ENCODE results near the gene CADM1. TPM values are rescaled to one million over a fixed set of nuclear protein-coding genes. Genes with fewer than 3 reads are reported as not detected.

CADM1 gene
- total RNA-seq, 4 donors from 2014 or later = 89.9 to 351 (median 235) TPM

DNA sequence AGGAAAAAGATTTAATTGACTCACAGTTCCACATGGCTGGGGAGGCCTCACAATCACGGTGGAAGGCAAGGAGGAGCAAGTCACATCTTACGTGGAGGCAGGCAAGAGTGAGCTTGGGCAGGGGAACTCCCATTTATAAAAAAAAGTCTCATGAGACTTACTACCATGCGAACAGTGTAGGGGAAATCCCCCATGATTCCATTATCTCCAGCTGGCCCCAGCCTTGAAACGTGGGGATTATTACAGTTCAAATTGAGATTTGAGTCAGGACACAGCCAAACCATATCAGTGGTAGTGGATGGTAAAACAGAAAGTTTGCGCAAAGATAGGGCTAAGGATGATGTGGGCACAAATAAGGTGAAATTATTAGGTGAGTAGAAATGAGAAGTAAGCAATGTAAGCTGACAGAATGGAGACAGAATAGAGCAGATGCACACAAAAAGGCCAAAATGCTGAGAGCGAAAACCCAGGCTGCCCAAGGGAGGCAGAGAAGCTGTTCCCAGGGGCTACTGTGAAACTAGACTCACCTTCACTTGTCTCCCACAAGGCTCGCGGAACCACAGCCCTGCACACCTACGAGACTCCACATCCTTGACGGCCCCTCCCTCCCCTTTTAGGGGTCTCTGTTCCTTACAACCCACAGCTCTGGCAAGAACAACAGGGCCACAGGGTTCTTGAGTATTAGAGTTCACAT lies 377.6 kb downstream of the CADM1 start:
- H3K36me3 ChIP-seq = no peaks in the 10 kb centered on the region
- H3K4me1 ChIP-seq = peaks cover 0 to 9% of the 10 kb centered on the region in 2 donors
- intact Hi-C loops (cut with DNase I) = no loop called here
- H3K4me3 ChIP-seq (replicated peaks in 1 of 3) = no peak overlapping the region
- H3K27ac ChIP-seq = no peak overlapping the region
- TF ChIP-seq, protein P1, sequence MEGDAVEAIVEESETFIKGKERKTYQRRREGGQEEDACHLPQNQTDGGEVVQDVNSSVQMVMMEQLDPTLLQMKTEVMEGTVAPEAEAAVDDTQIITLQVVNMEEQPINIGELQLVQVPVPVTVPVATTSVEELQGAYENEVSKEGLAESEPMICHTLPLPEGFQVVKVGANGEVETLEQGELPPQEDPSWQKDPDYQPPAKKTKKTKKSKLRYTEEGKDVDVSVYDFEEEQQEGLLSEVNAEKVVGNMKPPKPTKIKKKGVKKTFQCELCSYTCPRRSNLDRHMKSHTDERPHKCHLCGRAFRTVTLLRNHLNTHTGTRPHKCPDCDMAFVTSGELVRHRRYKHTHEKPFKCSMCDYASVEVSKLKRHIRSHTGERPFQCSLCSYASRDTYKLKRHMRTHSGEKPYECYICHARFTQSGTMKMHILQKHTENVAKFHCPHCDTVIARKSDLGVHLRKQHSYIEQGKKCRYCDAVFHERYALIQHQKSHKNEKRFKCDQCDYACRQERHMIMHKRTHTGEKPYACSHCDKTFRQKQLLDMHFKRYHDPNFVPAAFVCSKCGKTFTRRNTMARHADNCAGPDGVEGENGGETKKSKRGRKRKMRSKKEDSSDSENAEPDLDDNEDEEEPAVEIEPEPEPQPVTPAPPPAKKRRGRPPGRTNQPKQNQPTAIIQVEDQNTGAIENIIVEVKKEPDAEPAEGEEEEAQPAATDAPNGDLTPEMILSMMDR (IDR thresholded peaks at IDR 0.05) = no peak
- TF ChIP-seq POLR2A (IDR thresholded peaks at IDR 0.05) = no peak
- no peaks in the 10 kb centered on the region for H3K27me3 ChIP-seq
- no peak for DNase-seq
- H3K9me3 ChIP-seq = no peaks in the 10 kb centered on the region
- 80 to 82% methylated on average over 10 of the region's 10 CpGs for WGBS, 2 donors

DNA sequence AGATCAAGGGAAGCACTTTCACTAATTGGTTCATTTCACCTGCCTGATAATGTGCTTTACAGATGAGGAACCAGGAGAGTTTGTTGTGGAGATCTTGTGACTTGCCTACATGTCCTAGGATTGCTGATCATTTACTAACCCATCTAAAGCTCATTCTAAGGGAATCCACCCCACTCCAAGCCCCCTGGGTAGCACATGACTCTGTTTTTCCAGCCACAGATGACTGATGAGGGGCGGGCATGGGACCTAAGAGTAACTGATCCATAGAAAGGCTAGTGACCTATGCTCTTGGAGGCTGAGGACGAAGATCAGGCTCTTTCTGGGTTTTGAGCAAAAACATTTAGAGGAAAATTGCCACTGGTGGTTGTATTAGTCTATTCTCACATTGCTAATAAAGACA lies 378.1 kb downstream of the CADM1 start:
- WGBS, 2 donors = 89% methylated on average over 2 of the region's 2 CpGs
- intact Hi-C loops (cut with DNase I) = no loop called here
- H3K27ac ChIP-seq = no peak overlapping the region

DNA sequence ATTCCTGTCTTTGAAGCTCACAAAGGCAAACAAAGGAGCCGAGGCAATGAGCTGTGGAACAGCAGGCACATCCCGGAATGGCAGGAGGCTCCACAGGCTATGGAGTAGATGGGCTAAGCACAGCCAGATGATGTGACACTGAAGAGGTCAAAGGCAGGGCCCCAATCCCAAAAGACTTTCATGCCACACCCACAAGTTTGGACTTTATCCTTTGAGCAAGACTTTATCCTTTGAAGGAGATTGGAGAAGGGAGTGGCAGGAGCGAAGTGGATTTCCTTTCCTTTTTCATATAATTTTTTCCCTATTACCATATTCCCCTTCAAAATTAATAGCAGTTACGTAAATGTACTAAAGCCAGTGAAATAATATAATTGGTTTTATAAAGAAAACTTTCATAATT lies 379.4 kb downstream of the CADM1 start:
- intact Hi-C loops (cut with DNase I) = no loop called here
- DNase-seq = no peak
- H3K4me1 ChIP-seq = peaks cover 0 to under 1% of the 10 kb centered on the region in 2 donors
- TF ChIP-seq, protein P1 (IDR thresholded peaks at IDR 0.05) = no peak
- TF ChIP-seq POLR2A (IDR thresholded peaks at IDR 0.05) = no peak
- no peak overlapping the region for H3K4me3 ChIP-seq (replicated peaks in 1 of 3)
- no peaks in the 10 kb centered on the region for H3K36me3 ChIP-seq
- H3K27me3 ChIP-seq = no peaks in the 10 kb centered on the region
- no peaks in the 10 kb centered on the region for H3K9me3 ChIP-seq
- H3K27ac ChIP-seq = no peak overlapping the region
- 87 to 94% methylated on average over 4 of the region's 4 CpGs for WGBS, 2 donors

More for the DNA sequence above, 378.1 kb downstream of the CADM1 start:
- H3K36me3 ChIP-seq = no peaks in the 10 kb centered on the region
- H3K4me1 ChIP-seq = peaks cover 0 to 9% of the 10 kb centered on the region in 2 donors
- H3K27me3 ChIP-seq = no peaks in the 10 kb centered on the region
- no peak overlapping the region for H3K4me3 ChIP-seq (replicated peaks in 1 of 3)
- no peak for DNase-seq
- H3K9me3 ChIP-seq = no peaks in the 10 kb centered on the region
- no peak for TF ChIP-seq POLR2A (IDR thresholded peaks at IDR 0.05)
- TF ChIP-seq, protein P1 (IDR thresholded peaks at IDR 0.05) = no peak

DNA sequence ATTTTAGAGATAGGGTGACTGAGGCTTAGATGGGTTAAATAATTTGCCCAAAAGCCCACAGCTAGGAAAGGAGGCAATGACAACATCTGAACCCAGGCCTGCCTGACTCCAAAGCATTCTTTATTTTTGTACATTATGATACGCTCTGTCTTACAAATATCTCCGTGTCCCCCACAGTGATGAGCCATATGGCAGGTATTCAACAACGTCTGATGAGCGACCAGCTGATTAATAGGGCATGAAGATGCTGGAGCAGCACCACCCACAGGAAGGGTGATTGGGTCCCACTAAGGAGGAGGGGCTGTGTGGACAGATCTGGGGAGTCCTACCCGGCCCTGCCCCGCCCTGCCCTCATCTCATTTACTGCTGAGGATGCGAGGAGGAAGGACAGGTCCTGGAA lies 380.6 kb downstream of the CADM1 start:
- intact Hi-C loops (cut with DNase I) = no loop called here
- no peak for DNase-seq
- no peaks in the 10 kb centered on the region for H3K9me3 ChIP-seq
- H3K4me1 ChIP-seq = no peaks in the 10 kb centered on the region
- H3K4me3 ChIP-seq (replicated peaks in 1 of 3) = no peak overlapping the region
- H3K27ac ChIP-seq = no peak overlapping the region
- no peaks in the 10 kb centered on the region for H3K27me3 ChIP-seq
- H3K36me3 ChIP-seq = no peaks in the 10 kb centered on the region
- 90 to 96% methylated on average over 7 of the region's 7 CpGs for WGBS, 2 donors
- no peak for TF ChIP-seq POLR2A (IDR thresholded peaks at IDR 0.05)
- TF ChIP-seq, protein P1 (IDR thresholded peaks at IDR 0.05) = no peak

DNA sequence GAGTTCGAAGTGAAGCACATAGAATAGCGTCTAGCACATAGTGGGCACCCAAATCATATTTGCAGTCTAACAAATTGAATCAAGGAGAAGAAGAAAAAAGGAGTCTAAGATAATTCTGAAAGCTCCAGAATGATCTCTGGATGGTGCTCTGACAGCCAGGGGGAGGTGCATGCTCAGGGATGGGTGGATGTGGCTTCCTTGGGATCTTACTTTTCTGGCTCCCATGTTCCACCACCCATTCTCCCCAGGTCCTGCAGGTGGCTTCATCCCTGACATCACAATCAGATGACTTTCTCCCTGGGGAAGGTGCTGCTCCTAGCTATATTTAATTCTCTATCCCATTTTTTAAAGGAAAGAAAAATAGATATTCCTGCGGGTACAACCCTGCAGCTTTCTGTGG lies 381.9 kb downstream of the CADM1 start:
- H3K4me1 ChIP-seq = no peaks in the 10 kb centered on the region
- intact Hi-C loops (cut with DNase I) = no loop called here
- H3K27ac ChIP-seq = no peak overlapping the region
- H3K9me3 ChIP-seq = no peaks in the 10 kb centered on the region
- TF ChIP-seq, protein P1 (IDR thresholded peaks at IDR 0.05) = peak in 1 of 6 experiments; percentile 6
- no peak for TF ChIP-seq POLR2A (IDR thresholded peaks at IDR 0.05)
- DNase-seq = no peak
- no peak overlapping the region for H3K4me3 ChIP-seq (replicated peaks in 1 of 3)
- H3K27me3 ChIP-seq = no peaks in the 10 kb centered on the region
- H3K36me3 ChIP-seq = no peaks in the 10 kb centered on the region
- 90 to 96% methylated on average over 3 of the region's 3 CpGs for WGBS, 2 donors
